Measurements from ENCODE around the gene RNMT.
"Not testable (repeated sequence)": the region's sequence is repeated elsewhere in the genome, so short reads cannot be mapped to it uniquely, and the experiment has no call there.

DNA sequence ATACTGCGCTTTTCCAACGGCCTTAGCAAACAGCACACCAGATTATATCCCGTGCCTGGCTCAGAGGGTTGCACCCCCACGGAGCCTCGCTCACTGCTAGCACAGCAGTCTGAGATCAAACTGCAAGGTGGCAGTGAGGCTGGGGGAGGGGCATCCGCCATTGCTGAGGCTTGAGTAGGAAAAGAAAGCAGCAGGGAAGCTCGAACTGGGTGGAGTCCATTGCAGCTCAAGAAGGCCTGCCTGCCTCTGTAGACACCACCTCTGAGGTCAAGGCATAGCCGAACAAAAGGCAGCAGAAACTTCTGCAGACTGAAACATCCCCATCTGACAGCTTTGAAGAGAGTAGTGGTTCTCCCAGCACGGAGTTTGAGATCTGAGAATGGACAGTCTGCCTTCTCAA, 36.4 kb upstream of the RNMT start:
- TF ChIP-seq, protein P1, sequence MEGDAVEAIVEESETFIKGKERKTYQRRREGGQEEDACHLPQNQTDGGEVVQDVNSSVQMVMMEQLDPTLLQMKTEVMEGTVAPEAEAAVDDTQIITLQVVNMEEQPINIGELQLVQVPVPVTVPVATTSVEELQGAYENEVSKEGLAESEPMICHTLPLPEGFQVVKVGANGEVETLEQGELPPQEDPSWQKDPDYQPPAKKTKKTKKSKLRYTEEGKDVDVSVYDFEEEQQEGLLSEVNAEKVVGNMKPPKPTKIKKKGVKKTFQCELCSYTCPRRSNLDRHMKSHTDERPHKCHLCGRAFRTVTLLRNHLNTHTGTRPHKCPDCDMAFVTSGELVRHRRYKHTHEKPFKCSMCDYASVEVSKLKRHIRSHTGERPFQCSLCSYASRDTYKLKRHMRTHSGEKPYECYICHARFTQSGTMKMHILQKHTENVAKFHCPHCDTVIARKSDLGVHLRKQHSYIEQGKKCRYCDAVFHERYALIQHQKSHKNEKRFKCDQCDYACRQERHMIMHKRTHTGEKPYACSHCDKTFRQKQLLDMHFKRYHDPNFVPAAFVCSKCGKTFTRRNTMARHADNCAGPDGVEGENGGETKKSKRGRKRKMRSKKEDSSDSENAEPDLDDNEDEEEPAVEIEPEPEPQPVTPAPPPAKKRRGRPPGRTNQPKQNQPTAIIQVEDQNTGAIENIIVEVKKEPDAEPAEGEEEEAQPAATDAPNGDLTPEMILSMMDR (conservative IDR thresholded peaks at IDR 0.05; ENCODE audit: low read length) = not testable (repeated sequence)
- not testable (repeated sequence) for TF ChIP-seq EZH2phosphoT487 (IDR thresholded peaks at IDR 0.05; ENCODE audit: borderline replicate concordance, low read depth, low read length)
